HK-2 (cell line): ENCODE data around the gene JAG2.

Experiments
- DNase-seq: peaks from one replicate; pipeline ENCODE4 v3.0.0-alpha.2; 2018; ENCODE audit not compliant: unreplicated experiment

The JAG2 gene

GRCh38 chr14:105182296-105183020, 13.9 kb upstream of the JAG2 start:
- DNase-seq = no peak

GRCh38 chr14:105181549-105182295, 13.1 kb upstream of the JAG2 start:
- DNase-seq = no peak

- peak; percentile 86 for DNase-seq
Observed at GRCh38 chr14:105180592-105181548, 12.3 kb upstream of the JAG2 start, which contains the start of gene NUDT14. TSS of gene NUDT14 (minus strand) at chr14:105181312. CDS start at chr14:105181209, 103 bp downstream.

- DNase-seq = no peak
Observed at GRCh38 chr14:105179191-105179590, 10.6 kb upstream of the JAG2 start.

- DNase-seq = no peak
Observed at GRCh38 chr14:105178868-105179140, 10.2 kb upstream of the JAG2 start.

- no peak for DNase-seq
Observed at GRCh38 chr14:105178069-105178867, 9.7 kb upstream of the JAG2 start.

- no peak for DNase-seq
Observed at GRCh38 chr14:105177082-105177481, 8.5 kb upstream of the JAG2 start.

- DNase-seq = no peak
Observed at GRCh38 chr14:105176513-105176912, 7.9 kb upstream of the JAG2 start.

- DNase-seq = no peak
Observed at GRCh38 chr14:105173901-105174894, 5.6 kb upstream of the JAG2 start.

GRCh38 chr14:105173145-105173544, 4.6 kb upstream of the JAG2 start:
- DNase-seq = no peak

GRCh38 chr14:105172476-105172875, 3.9 kb upstream of the JAG2 start:
- DNase-seq = no peak

GRCh38 chr14:105171004-105171673, 2.6 kb upstream of the JAG2 start:
- no peak for DNase-seq

- no peak for DNase-seq
Observed at GRCh38 chr14:105169776-105170655, 1.4 kb upstream of the JAG2 start.

GRCh38 chr14:105168979-105169507, 467 bp upstream of the JAG2 start:
- DNase-seq = no peak

GRCh38 chr14:105168093-105168420, 519 bp downstream of the JAG2 start:
- no peak for DNase-seq

- DNase-seq = peak; percentile 27
Observed at GRCh38 chr14:105167303-105168092, 1.1 kb downstream of the JAG2 start.

- no peak for DNase-seq
Observed at GRCh38 chr14:105166571-105167302, 1.8 kb downstream of the JAG2 start.
